Calu3 (cell line): ENCODE data around the gene OR9A4. TPM values are rescaled to one million over a fixed set of nuclear protein-coding genes. Genes with fewer than 3 reads are reported as not detected.

Experiments used
- BruUV-seq: library from RNA; stranded (reverse); fragments of 400-500 nt; replicated peaks from 2 replicates; lab custom pipeline; 2021; lab: Mats Ljungman, UMichigan
- CTCF ChIA-PET: fragments of 300-600 bp; sonication (Branson Sonifier 250); formaldehyde crosslinking; loops from one replicate; lab custom pipeline; 2022; ENCODE audit warnings: antibody characterized with exemption; lab: Charles Lee
- DNase-seq: peaks from one replicate; pipeline ENCODE4 v3.0.0; 2022
- H3K27ac Mint-ChIP-seq: one replicate; pipeline ENCODE4 v1.8.0; 2022; ENCODE audit warnings: mixed read lengths; ENCODE audit not compliant: unreplicated experiment
- H3K27me3 Mint-ChIP-seq: one replicate; pipeline ENCODE4 v1.8.0; 2022; ENCODE audit warnings: mixed read lengths; ENCODE audit not compliant: unreplicated experiment
- H3K36me3 Mint-ChIP-seq: one replicate; pipeline ENCODE4 v1.8.0; 2022; ENCODE audit warnings: mild to moderate bottlenecking, moderate library complexity, mixed read lengths; ENCODE audit not compliant: insufficient read depth, unreplicated experiment
- H3K4me1 Mint-ChIP-seq: one replicate; pipeline ENCODE4 v1.8.0; 2022; ENCODE audit warnings: mild to moderate bottlenecking, low read depth, mixed read lengths; ENCODE audit not compliant: unreplicated experiment
- H3K4me3 Mint-ChIP-seq: one replicate; pipeline ENCODE4 v1.8.0; 2022; ENCODE audit warnings: mild to moderate bottlenecking, low read depth, moderate library complexity, mixed read lengths; ENCODE audit not compliant: unreplicated experiment
- H3K9me3 Mint-ChIP-seq: one replicate; pipeline ENCODE4 v1.8.0; 2022; ENCODE audit warnings: low read depth, mixed read lengths; ENCODE audit not compliant: unreplicated experiment
- CTCF ChIP-seq: fragments of 200-600 bp; IDR thresholded peaks from one replicate; pipeline ENCODE4 v1.8.0; 2022; ENCODE audit warnings: antibody characterized with exemption; ENCODE audit not compliant: unreplicated experiment
- intact Hi-C: fragments of 100-400 bp; cut with micrococcal nuclease; formaldehyde crosslinking; loops from one replicate; pipeline ENCODE4 v1.10.0; 2022; ENCODE audit not compliant: unreplicated experiment
- total RNA-seq: library from RNA; stranded (reverse); gene quantifications from 2 replicates; pipeline ENCODE4 v1.2.3, GENCODE V29; 2022

The OR9A4 gene
- total RNA-seq, 1 experiment from 2014 or later = not detected

- DNase-seq = no peak
- no peaks in the 10 kb centered on the region for H3K36me3 Mint-ChIP-seq
- intact Hi-C loops = no loop called here
- TF ChIP-seq CTCF = no peak
- no peaks in the 10 kb centered on the region for H3K4me1 Mint-ChIP-seq
- H3K27me3 Mint-ChIP-seq = no peaks in the 10 kb centered on the region
- CTCF ChIA-PET = no interaction called here
- no peak overlapping the region for H3K4me3 Mint-ChIP-seq
- H3K9me3 Mint-ChIP-seq = peaks cover 10% of the 10 kb centered on the region
- no peak overlapping the region for H3K27ac Mint-ChIP-seq
- no TSS peak for BruUV-seq
These were observed 29.2 kb downstream of the OR9A4 start for GRCh38 chr7:141945356-141945755.

- Mint-ChIP-seq H3K36me3 (no peaks in the 10 kb centered on the region), H3K4me1 (no peaks in the 10 kb centered on the region), H3K9me3 (no peaks in the 10 kb centered on the region), H3K4me3 (no peak within 1 kb of the TSS), H3K27me3 (no peaks in the 10 kb centered on the region), H3K27ac (no peak within 1 kb of the TSS)
- CTCF ChIA-PET = no interaction called here
- no peak for TF ChIP-seq CTCF
- no peak for DNase-seq
- intact Hi-C loops = no loop called here
- BruUV-seq = no TSS peak
These were observed 30.6 kb downstream of the OR9A4 start, which contains the start of gene CLEC5A for GRCh38 chr7:141946796-141947195. TSS of gene CLEC5A (minus strand) at chr7:141946974. CDS start at chr7:141946292, 682 bp downstream.

GRCh38 chr7:141949021-141949420, 32.8 kb downstream of the OR9A4 start:
- Mint-ChIP-seq H3K27ac (no peak overlapping the region), H3K4me1 (no peaks in the 10 kb centered on the region), H3K27me3 (no peaks in the 10 kb centered on the region), H3K36me3 (no peaks in the 10 kb centered on the region), H3K4me3 (no peak overlapping the region), H3K9me3 (no peaks in the 10 kb centered on the region)
- CTCF ChIA-PET = no interaction called here
- no TSS peak for BruUV-seq
- intact Hi-C loops = no loop called here
- no peak for TF ChIP-seq CTCF
- no peak for DNase-seq

GRCh38 chr7:141949451-141949850, 33.3 kb downstream of the OR9A4 start:
- Mint-ChIP-seq H3K4me1 (no peaks in the 10 kb centered on the region), H3K36me3 (no peaks in the 10 kb centered on the region), H3K9me3 (no peaks in the 10 kb centered on the region), H3K27me3 (no peaks in the 10 kb centered on the region), H3K4me3 (no peak overlapping the region), H3K27ac (no peak overlapping the region)
- intact Hi-C loops = no loop called here
- no peak for DNase-seq
- BruUV-seq = no TSS peak
- CTCF ChIA-PET = no interaction called here
- no peak for TF ChIP-seq CTCF
